Thyroid gland (tissue), 4 donors: Measurements from ENCODE around the gene EIF3L. TPM values are rescaled to one million over a fixed set of nuclear protein-coding genes. Genes with fewer than 3 reads are reported as not detected.
A peak's percentile ranks its signal among the peaks of the same experiment; 100 is the strongest.

ENCODE experiments used
- DNase-seq, 2 donors: peaks; one replicate each; pipeline ENCODE4 v3.0.0-alpha.2; 2019
- H3K27ac ChIP-seq, 3 donors: fragments of 200-600 bp; sonication (generic); 1 replicate in 2 of 3; 2 replicates in 1 of 3; pipeline ENCODE4 v1.5.1; 2016 to 2019; ENCODE audit warnings: mild to moderate bottlenecking in 1 of 3, moderate library complexity in 1 of 3
- H3K27me3 ChIP-seq: fragments of 200-600 bp; sonication (generic); one replicate; pipeline ENCODE4 v1.5.1; 2019
- H3K36me3 ChIP-seq, 2 donors: fragments of 200-600 bp; sonication (generic); one replicate each; pipeline ENCODE4 v1.5.1; 2016 to 2019
- H3K4me1 ChIP-seq, 2 donors: fragments of 200-600 bp; sonication (generic); one replicate each; pipeline ENCODE4 v1.5.1; 2017 to 2019
- H3K4me3 ChIP-seq, 3 donors: fragments of 200-600 bp; sonication (generic); replicated peaks in 1 of 3; 1 replicate in 2 of 3; 2 replicates in 1 of 3; pipeline ENCODE4 v1.5.1; 2016; ENCODE audit warnings: mild to moderate bottlenecking in 1 of 3
- H3K9me3 ChIP-seq: fragments of 200-600 bp; sonication (generic); one replicate; pipeline ENCODE4 v1.5.1; 2017
- CTCF ChIP-seq, 6 experiments: fragments of 200-600 bp in 3 of 6; fragments of 450-650 bp in 3 of 6; sonication (generic) in 3 of 6; IDR thresholded peaks; one replicate each; pipeline ENCODE4 v1.5.1; 2016 to 2019; ENCODE audit warnings: antibody characterized with exemption in 6 of 6, mild to moderate bottlenecking in 2 of 6, inconsistent platforms in 1 of 6, moderate library complexity in 1 of 6
- POLR2A ChIP-seq, 2 donors: fragments of 450-650 bp; IDR thresholded peaks; one replicate each; pipeline ENCODE4 v1.6.1; 2017; ENCODE audit warnings: antibody characterized with exemption in 2 of 2, mild to moderate bottlenecking in 2 of 2, moderate library complexity in 1 of 2
- WGBS, 2 donors: methylation state at CpG; one replicate each; pipeline ENCODE4 v1.1.5; 2017; 5-methylcytosine and 5-hydroxymethylcytosine counted together
- intact Hi-C: fragments of 100-400 bp; cut with DNase I; formaldehyde crosslinking; loops from one replicate; pipeline ENCODE4 v1.15.1; 2023
- total RNA-seq, 4 donors: library from RNA; depleted of rRNA; stranded (reverse); fragments of >200 nt; gene quantifications; one replicate each; pipeline ENCODE4 v1.2.3, GENCODE V29; 2016

The EIF3L gene
- total RNA-seq, 4 donors from 2014 or later = 423 to 557 (median 455) TPM

GRCh38 chr22:37894939-37895670 is 45.9 kb downstream of the EIF3L start:
- Histone ChIP-seq H3K4me3 (no peak overlapping the region), H3K4me1 (peaks cover 46 to 67% of the 10 kb centered on the region in 2 donors), H3K9me3 (no peaks in the 10 kb centered on the region), H3K27ac (peak overlapping the region; percentile 75 to 83 (median 81)), H3K36me3 (peaks cover 4 to 6% of the 10 kb centered on the region in 2 donors), H3K27me3 (no peaks in the 10 kb centered on the region)
- peak; percentile 38 to 49 for DNase-seq
- TF ChIP-seq POLR2A (IDR thresholded peaks at IDR 0.05) (peak in 1 of 2 donors; percentile 10), CTCF (IDR thresholded peaks at IDR 0.05) (no peak)
- intact Hi-C loops = no loop called here
- WGBS, 2 donors = 40 to 46% methylated on average over 8 of the region's 8 CpGs

GRCh38 chr22:37896181-37896592 is 47.0 kb downstream of the EIF3L start:
- no peaks in the 10 kb centered on the region for H3K27me3 ChIP-seq
- peak; percentile 16 to 28 for DNase-seq
- no peaks in the 10 kb centered on the region for H3K36me3 ChIP-seq
- TF ChIP-seq POLR2A (IDR thresholded peaks at IDR 0.05) = no peak
- no peak for TF ChIP-seq CTCF (IDR thresholded peaks at IDR 0.05)
- WGBS, 2 donors = 58 to 62% methylated on average over 5 of the region's 5 CpGs
- peak overlapping the region; percentile 75 to 83 (median 81) for H3K27ac ChIP-seq
- H3K4me1 ChIP-seq = peaks cover 46 to 67% of the 10 kb centered on the region in 2 donors
- no peak overlapping the region for H3K4me3 ChIP-seq
- intact Hi-C loops = no loop called here
- no peaks in the 10 kb centered on the region for H3K9me3 ChIP-seq

GRCh38 chr22:37896939-37897338 is 47.7 kb downstream of the EIF3L start:
- WGBS, 2 donors = 81 to 85% methylated on average over 3 of the region's 3 CpGs
- intact Hi-C loops = no loop called here
- no peaks in the 10 kb centered on the region for H3K27me3 ChIP-seq

GRCh38 chr22:37897807-37898206 is 48.6 kb downstream of the EIF3L start:
- peak overlapping the region; percentile 84 to 91 (median 87) for H3K27ac ChIP-seq
- peaks cover 39 to 58% of the 10 kb centered on the region in 2 donors for H3K4me1 ChIP-seq
- H3K9me3 ChIP-seq = no peaks in the 10 kb centered on the region
- no peaks in the 10 kb centered on the region for H3K36me3 ChIP-seq
- TF ChIP-seq POLR2A (IDR thresholded peaks at IDR 0.05) (no peak), CTCF (IDR thresholded peaks at IDR 0.05) (no peak)
- WGBS, 2 donors = 73 to 81% methylated on average over 2 of the region's 2 CpGs
- intact Hi-C loops = no loop called here
- DNase-seq = no peak
- H3K27me3 ChIP-seq = no peaks in the 10 kb centered on the region
- H3K4me3 ChIP-seq = no peak overlapping the region

More at GRCh38 chr22:37896939-37897338, 47.7 kb downstream of the EIF3L start:
- no peaks in the 10 kb centered on the region for H3K36me3 ChIP-seq
- H3K4me1 ChIP-seq = peaks cover 46 to 66% of the 10 kb centered on the region in 2 donors
- TF ChIP-seq POLR2A (IDR thresholded peaks at IDR 0.05) (no peak), CTCF (IDR thresholded peaks at IDR 0.05) (no peak)
- DNase-seq = no peak
- no peaks in the 10 kb centered on the region for H3K9me3 ChIP-seq
- H3K4me3 ChIP-seq = no peak overlapping the region
- peak overlapping the region; percentile 75 to 83 (median 81) for H3K27ac ChIP-seq
